Fibroblast of skin of right quadriceps (primary cell): ENCODE data around the gene HSPG2.

Experiments used
- DNase-seq: peaks from one replicate; pipeline ENCODE4 v3.0.0-alpha.2; 2013

Gene HSPG2

DNA sequence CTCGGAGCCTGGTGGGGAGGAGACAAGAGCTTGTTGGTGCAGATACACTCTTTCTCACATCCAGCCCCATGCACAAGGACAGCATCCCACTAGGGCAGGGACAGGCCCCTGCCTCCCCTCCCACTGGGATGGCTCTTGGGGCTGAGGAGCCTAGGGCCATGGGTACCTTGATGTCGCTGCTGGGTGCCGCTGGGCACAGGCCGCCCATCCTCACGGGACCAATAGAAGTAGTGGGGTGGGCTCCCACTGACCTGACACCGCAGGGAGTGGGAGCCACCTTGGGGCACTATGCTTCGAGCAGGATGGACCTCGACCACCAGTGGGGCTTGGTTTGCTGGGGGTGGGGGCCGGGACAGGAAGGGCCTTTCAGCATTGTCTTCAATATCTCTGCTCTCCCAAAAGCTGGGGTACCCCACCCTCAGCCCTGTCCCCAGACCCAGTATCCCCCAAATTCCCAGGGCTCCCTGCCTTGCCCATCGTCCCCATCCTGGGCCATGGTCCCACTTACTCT is 77.4 kb downstream of the HSPG2 start:
- DNase-seq, result no peak

- no peak for DNase-seq
Measured at GRCh38 chr1:21857840-21858670, 79.1 kb downstream of the HSPG2 start.

DNA sequence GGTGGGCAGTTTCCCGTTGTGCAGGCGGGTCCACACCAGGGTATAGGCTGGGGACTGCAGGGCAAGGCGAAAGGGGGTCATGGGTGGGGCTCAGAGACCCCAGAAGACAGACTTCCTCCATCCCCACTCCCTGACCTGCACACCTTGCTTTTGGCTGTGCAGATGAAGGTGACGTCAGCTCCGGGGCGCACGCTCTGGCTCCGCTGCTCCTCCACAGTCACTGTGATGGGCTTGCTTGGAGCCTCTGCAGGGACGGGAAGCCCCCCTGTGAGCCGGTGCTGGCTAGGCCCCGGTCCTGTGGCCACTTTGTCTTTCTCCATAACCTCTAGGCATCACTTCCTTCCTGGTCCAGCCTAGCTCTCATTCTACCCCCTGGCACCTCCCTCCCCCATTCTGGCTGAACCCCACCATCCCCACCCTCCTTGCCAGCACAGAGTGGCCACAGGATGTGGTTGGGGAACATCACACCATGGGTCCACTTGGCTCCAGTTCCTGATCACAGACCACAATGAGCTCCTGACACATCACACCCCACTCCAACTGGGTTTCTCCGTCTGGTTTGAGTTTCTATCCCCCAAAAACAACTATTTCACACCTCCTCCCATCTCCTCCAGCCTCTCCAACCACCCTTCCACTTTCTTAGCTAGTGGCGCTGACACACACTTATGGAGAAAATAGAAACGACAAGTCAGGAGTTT is 79.8 kb downstream of the HSPG2 start:
- DNase-seq, result peak; percentile 56

DNA sequence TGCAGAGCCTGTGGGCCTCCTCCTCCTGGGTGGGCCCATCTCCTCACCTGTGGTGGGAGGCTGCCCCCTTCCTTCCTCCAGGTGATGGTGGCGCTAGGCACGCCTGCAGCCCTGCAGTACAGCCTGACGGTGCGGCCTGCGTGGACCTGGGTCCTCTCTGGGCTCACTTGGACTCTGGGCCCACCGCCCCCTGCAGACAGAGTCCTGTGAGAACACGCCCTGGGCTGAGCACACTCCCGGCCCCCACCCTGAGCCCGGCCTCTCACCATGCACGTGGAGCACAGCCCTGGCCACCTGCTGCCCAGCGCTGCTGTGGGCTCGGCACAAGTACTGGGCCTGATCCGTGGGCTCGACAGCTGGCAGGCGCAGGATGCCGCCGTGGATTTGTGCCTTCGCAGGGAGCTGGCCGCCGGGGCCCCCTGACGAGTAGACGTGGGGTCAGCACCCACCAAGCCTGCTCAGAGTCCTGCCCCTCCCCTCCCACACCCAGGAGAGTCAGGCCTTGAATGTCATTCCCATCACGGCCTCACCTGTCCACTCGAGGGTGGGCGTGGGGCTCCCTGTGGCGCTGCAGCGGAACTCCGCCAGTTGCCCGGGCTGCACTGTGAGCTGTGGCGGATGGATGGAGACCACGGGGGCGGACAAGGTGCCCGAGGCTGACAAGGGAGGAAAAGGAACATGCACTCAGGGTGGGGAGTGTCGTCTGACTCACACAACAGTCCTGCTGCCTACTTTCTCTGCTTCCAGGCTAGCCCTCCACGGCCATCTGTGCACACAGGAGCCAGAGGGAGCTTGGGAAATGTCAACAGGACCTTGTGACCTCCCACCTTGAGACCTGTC is 81.6 kb downstream of the HSPG2 start:
- DNase-seq, result no peak

GRCh38 chr1:21854751-21855131 is 82.4 kb downstream of the HSPG2 start:
- no peak for DNase-seq

DNA sequence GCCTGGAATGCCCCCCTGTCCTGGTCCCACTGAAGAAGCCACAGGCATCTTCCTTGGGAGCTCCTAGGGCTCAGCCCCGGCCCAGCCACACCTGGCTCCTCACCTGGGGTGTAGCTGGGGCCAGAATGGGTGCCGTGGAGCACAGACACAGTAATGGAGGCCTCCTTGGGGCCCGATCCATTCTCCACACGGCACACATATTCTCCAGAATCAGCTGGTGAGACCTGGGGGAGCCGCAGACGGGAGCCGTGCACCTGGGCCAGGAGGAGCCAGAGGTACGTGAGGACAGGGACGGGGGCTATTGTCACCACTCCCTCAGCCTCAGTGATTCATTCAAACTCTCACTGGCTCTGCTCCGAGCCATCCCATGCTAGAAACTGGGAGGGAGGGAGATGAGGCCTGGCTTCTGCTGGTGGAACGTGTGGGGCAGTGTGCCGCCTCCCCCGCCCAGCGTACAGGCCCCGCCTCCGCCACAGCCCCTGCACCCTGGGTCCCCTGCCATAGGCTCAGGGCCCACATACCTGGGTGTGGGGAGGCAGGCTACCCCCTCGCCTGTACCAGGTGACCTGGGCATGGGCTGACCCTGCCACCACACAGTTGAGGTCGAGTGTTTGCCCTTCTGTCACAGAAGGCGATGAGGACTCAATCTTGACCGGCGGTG is 82.9 kb downstream of the HSPG2 start:
- no peak for DNase-seq

- no peak for DNase-seq
Measured at GRCh38 chr1:21853131-21853427, 84.0 kb downstream of the HSPG2 start.

DNA sequence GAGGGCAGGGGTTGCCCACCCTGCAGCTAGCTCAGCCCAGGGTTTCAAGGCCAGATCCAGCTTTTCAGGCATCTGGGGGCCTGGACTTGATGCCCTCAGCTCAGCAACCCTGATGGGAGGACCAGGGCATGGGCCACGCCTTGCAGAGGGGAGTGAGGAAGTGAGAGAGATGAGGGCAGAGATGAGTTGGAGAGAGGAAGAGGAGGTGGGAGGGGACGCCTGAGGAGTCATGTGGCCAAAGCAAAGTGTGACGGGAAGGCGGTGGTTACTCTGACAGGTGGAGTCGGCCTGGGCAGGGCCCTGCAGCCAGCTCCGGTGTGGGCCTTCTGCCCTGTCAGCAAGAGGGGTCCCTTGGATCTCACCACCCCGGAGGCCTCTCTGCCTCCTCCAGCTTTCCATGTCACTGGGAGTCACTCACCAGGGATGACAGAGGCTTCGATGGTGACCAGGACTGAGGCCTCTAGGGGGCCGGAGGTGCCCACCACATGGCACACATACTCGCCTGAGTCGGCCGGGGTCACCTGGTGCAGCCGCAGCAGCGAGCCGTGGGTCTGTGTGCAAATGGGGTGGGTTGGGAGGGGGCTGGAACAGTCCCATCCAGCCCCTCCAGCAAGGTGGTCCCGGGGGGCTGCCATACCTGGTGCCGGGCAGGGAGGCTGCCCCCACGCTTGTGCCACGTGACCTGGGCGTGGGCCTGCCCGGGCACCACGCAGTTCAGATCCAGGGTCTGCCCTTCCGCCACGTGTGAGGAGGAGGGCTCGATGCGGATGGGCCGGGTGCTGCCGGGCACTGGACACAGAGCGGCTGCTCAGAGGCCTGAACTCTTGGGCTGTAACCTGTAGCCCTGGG is 84.6 kb downstream of the HSPG2 start:
- no peak for DNase-seq

DNA sequence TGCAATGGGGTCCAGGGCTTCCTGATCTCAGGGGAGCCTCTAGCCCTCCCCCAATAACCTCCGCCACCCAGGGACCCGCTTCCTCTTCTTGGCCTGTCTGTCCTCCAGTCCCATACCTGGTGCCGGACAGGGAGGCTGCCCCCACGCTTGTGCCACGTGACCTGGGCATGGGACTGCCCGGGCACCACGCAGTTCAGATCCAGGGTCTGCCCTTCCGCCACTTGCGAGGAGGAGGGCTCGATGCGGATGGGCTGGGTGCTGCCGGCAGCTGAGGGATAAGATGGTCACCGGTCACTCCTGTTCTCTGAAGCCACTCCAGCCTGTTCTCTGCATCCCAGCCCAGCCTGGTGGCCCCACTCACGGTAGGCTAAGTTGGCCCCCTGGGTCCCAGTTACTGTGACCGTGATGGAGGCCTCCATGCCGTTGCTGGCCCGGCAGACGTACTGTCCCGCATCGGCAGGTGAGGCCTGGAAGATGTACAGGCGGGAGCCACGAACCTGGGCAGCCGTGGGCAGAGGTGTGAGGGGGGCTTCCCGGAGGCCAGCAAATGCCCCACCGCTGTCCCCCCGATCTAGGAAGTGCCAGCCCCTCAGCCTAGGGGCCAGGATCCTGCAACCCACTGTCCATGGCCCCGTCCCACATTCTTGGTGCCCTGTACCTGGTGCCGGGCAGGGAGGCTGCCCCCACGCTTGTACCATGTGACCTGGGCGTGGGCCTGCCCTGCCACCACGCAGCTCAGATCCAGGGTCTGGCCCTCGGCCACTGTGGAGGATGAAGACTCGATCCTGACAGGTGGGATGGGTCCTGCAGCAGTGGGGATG is 85.5 kb downstream of the HSPG2 start:
- DNase-seq, result no peak

- DNase-seq, result no peak
Measured at GRCh38 chr1:21849909-21850576, 87.1 kb downstream of the HSPG2 start.

DNA sequence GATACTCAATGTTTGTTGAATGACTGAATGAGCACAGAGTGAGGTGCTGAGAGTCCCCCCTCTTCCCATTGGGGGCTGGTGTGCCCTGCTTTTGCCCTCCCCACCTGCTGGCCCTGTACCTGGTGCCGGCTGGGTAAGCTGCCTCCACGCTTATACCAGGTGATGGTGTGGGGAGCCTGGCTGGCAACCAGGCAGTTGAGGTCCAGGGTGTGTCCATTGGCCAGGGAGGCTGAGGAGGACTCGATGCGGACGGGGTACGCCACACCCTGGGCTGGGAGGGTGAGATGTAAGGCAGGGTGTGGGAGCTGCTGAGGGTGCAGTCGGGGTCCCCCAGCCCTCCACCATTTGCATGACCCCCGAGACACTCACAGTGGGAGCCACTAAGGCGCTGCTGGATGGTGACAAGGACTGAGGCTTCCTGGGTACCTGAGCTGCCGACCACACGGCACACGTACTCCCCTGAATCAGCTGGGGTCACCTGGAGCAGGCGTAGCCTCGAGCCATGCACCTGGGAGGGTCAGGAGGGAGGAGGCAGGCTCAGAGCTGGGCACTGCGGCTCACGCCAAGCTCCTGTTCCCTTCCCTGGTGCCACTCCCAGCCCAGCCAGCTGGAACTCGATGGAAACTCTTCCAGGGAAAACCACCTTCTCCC is 88.5 kb downstream of the HSPG2 start:
- DNase-seq, result no peak

- DNase-seq, result no peak
Measured at GRCh38 chr1:21847223-21848205, 89.6 kb downstream of the HSPG2 start.

GRCh38 chr1:21845646-21846641 is 91.2 kb downstream of the HSPG2 start:
- DNase-seq, result no peak

GRCh38 chr1:21843996-21844395 is 93.1 kb downstream of the HSPG2 start:
- DNase-seq, result no peak

GRCh38 chr1:21843208-21843607 is 93.9 kb downstream of the HSPG2 start:
- DNase-seq, result no peak

DNA sequence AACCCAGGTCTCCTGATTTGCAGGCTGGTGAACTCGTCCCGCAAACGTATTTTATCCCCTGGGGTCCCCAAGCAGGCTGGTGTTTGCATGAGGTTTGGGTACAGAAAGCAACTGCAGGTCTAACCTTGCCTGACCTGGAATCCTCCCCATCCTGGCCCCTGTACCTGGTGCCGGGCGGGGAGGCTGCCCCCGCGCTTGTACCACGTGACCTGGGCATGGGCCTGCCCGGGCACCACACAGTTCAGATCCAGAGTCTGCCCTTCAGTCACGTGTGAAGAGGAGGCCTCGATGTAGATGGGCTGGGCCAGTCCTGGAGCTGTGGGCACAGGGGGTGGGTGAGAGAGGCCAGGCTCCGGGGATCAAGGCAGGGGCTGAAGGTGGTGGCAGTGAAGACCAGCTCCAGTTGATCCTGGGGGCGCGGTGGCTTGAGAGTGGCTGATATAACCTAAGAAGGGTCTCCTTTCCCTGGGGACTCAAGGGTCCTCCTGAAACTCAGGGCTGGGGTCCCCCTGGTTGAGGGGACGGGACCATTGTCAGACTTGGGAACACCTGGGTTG is 94.4 kb downstream of the HSPG2 start:
- DNase-seq, result no peak

GRCh38 chr1:21841852-21842466 is 95.2 kb downstream of the HSPG2 start:
- no peak for DNase-seq
